ENCODE measurements around the gene POU5F2.
A peak's percentile ranks its signal among the peaks of the same experiment; 100 is the strongest.

The POU5F2 gene

GRCh38 chr5:93741136-93741811 is at the start of gene POU5F2:
Gene POU5F2 (minus strand): TSS chr5:93741600. CDS start chr5:93741563, 37 bp downstream.
- no peak for DNase-seq

- no peak for DNase-seq
These were observed 49.0 kb upstream of the POU5F2 start for GRCh38 chr5:93790401-93790800.

GRCh38 chr5:93789173-93790067 is 48.0 kb upstream of the POU5F2 start:
- DNase-seq, result peak in 1 of 14 donors; percentile 13

- no peak for DNase-seq
These were observed 46.2 kb upstream of the POU5F2 start for GRCh38 chr5:93787598-93787997.

GRCh38 chr5:93785475-93785874 is 44.1 kb upstream of the POU5F2 start:
- no peak for DNase-seq

- DNase-seq, result no peak
These were observed 41.6 kb upstream of the POU5F2 start for GRCh38 chr5:93782978-93783377.

- DNase-seq, result no peak
These were observed 36.2 kb upstream of the POU5F2 start for GRCh38 chr5:93777620-93778019.

- no peak for DNase-seq
These were observed 15.0 kb upstream of the POU5F2 start for GRCh38 chr5:93756372-93756771.

- no peak for DNase-seq
These were observed 14.3 kb upstream of the POU5F2 start for GRCh38 chr5:93755716-93756115.

GRCh38 chr5:93748875-93749397 is 7.5 kb upstream of the POU5F2 start:
- no peak for DNase-seq

- no peak for DNase-seq
These were observed 5.1 kb upstream of the POU5F2 start for GRCh38 chr5:93746406-93747056.

- DNase-seq, result no peak
These were observed 5.1 kb downstream of the POU5F2 start for GRCh38 chr5:93736284-93736683.

- DNase-seq, result no peak
These were observed 6.0 kb downstream of the POU5F2 start for GRCh38 chr5:93735378-93735777.

- DNase-seq, result no peak
These were observed 9.4 kb downstream of the POU5F2 start for GRCh38 chr5:93731987-93732386.

GRCh38 chr5:93726595-93726994 is 14.8 kb downstream of the POU5F2 start:
- DNase-seq, result no peak

GRCh38 chr5:93724791-93725190 is 16.6 kb downstream of the POU5F2 start:
- no peak for DNase-seq

GRCh38 chr5:93723681-93724080 is 17.7 kb downstream of the POU5F2 start:
- no peak for DNase-seq

- no peak for DNase-seq
These were observed 18.4 kb downstream of the POU5F2 start for GRCh38 chr5:93723005-93723404.

GRCh38 chr5:93722588-93722987 is 18.8 kb downstream of the POU5F2 start:
- no peak for DNase-seq

GRCh38 chr5:93721511-93721910 is 19.9 kb downstream of the POU5F2 start:
- DNase-seq, result no peak

GRCh38 chr5:93721071-93721470 is 20.3 kb downstream of the POU5F2 start:
- no peak for DNase-seq

GRCh38 chr5:93717162-93717561 is 24.2 kb downstream of the POU5F2 start:
- no peak for DNase-seq

GRCh38 chr5:93716453-93716852 is 24.9 kb downstream of the POU5F2 start:
- DNase-seq, result no peak
